SK-N-SH (cell line): ENCODE measurements around the gene FAM210B. TPM values are rescaled to one million over a fixed set of nuclear protein-coding genes. Genes with fewer than 3 reads are reported as not detected.

Experiments used
- CTCF ChIA-PET: fragments of 300-600, 350-600 bp; formaldehyde crosslinking; extraction: SDS; loops from one replicate; lab custom pipeline; 2021; lab: Yijun Ruan, JAX
- POLR2A ChIA-PET: fragments of 350-600 bp; sonication (Branson Sonifier 250); formaldehyde crosslinking; extraction: SDS; loops from one replicate; lab custom pipeline; 2020; ENCODE audit warnings: antibody characterized with exemption, inconsistent platforms; lab: Yijun Ruan, JAX
- DNase-seq: peaks from one replicate; pipeline ENCODE4 v3.0.0; 2012
- H2AFZ ChIP-seq: fragments of 200-600 bp; sonication (generic); 2 replicates; pipeline ENCODE4 v1.8.1; 2016; ENCODE audit warnings: antibody characterized with exemption, mild to moderate bottlenecking, low read depth
- H3F3A ChIP-seq: fragments of 200-600 bp; sonication (generic); replicated peaks from 2 replicates; pipeline ENCODE3; 2016; ENCODE audit warnings: antibody characterized with exemption, mild to moderate bottlenecking; ENCODE audit not compliant: insufficient read depth
- H3K27ac ChIP-seq, 2 experiments: fragments of 200-500 bp in 1 of 2; fragments of 200-600 bp in 1 of 2; sonication (Bioruptor generic) in 1 of 2; sonication (generic), shearing (Covaris generic) in 1 of 2; 2 replicates each; pipeline versions ENCODE4 v1.5.1 to v1.6.1; 2014 to 2016; ENCODE audit warnings: low read depth in 2 of 2, inconsistent platforms in 1 of 2, low read length in 1 of 2, mild to moderate bottlenecking in 1 of 2, mixed read lengths in 1 of 2
- H3K27me3 ChIP-seq: fragments of 200-600 bp; sonication (generic), shearing (Covaris generic); 2 replicates; pipeline ENCODE4 v1.6.1; 2016; ENCODE audit warnings: mixed run types; ENCODE audit not compliant: insufficient read depth
- H3K36me3 ChIP-seq, 2 experiments: fragments of 200-500 bp in 1 of 2; fragments of 200-600 bp in 1 of 2; sonication (Bioruptor generic) in 1 of 2; sonication (generic) in 1 of 2; replicated peaks in 1 of 2; 2 replicates each; pipeline versions ENCODE3 to v1.5.1; 2014 to 2016; ENCODE audit warnings: low read length in 1 of 2, mild to moderate bottlenecking in 1 of 2; ENCODE audit not compliant: insufficient read depth in 2 of 2, control insufficient read depth in 1 of 2
- H3K4me1 ChIP-seq, 2 experiments: fragments of 200-500 bp in 1 of 2; fragments of 200-600 bp in 1 of 2; sonication (Bioruptor generic) in 1 of 2; sonication (generic), shearing (Covaris generic) in 1 of 2; 2 replicates each; pipeline versions ENCODE4 v1.5.1 to v1.6.1; 2014 to 2016; ENCODE audit warnings: low read depth in 1 of 2, low read length in 1 of 2, mixed run types in 1 of 2; ENCODE audit not compliant: insufficient read depth in 2 of 2, control insufficient read depth in 1 of 2
- H3K4me2 ChIP-seq: fragments of 200-600 bp; sonication (generic), shearing (Covaris generic); 2 replicates; pipeline ENCODE4 v1.6.1; 2017; ENCODE audit warnings: mixed run types
- H3K4me3 ChIP-seq, 2 experiments: fragments of 200-500 bp in 1 of 2; fragments of 200-600 bp in 1 of 2; sonication (Bioruptor generic) in 1 of 2; sonication (generic), shearing (Covaris generic) in 1 of 2; 2 replicates each; pipeline versions ENCODE4 v1.5.1 to v1.8.1; 2014 to 2016; ENCODE audit warnings: low read depth in 2 of 2, inconsistent platforms in 1 of 2, low read length in 1 of 2, mild to moderate bottlenecking in 1 of 2, mixed read lengths in 1 of 2, moderate library complexity in 1 of 2
- H3K79me2 ChIP-seq: fragments of 200-600 bp; sonication (generic); 2 replicates; pipeline ENCODE4 v1.8.1; 2017; ENCODE audit warnings: mild to moderate bottlenecking; ENCODE audit not compliant: insufficient read depth
- H3K9ac ChIP-seq: fragments of 200-600 bp; sonication (generic); 2 replicates; pipeline ENCODE4 v1.6.1; 2017; ENCODE audit warnings: mixed run types
- H3K9me2 ChIP-seq: fragments of 200-600 bp; sonication (generic); 2 replicates; pipeline ENCODE4 v1.6.1; 2017; ENCODE audit warnings: mixed run types
- H3K9me3 ChIP-seq: fragments of 200-600 bp; sonication (generic); 2 replicates; pipeline ENCODE4 v1.6.1; 2017; ENCODE audit warnings: mixed run types, mild to moderate bottlenecking, moderate library complexity
- H4K20me1 ChIP-seq: fragments of 200-600 bp; sonication (generic); 2 replicates; pipeline ENCODE4 v1.6.1; 2017; ENCODE audit warnings: mild to moderate bottlenecking, mixed run types; ENCODE audit not compliant: insufficient read depth
- ELF1 ChIP-seq: IDR thresholded peaks from 2 replicates; pipeline ENCODE4 v1.4.0; 2012
- EP300 ChIP-seq, 2 experiments: IDR thresholded peaks; 2 replicates each; pipeline versions ENCODE4 v1.4.0 to v1.6.1; 2012; ENCODE audit warnings: borderline replicate concordance in 1 of 2, low read depth in 1 of 2, low read length in 1 of 2
- FOXJ3 ChIP-seq: sonication (generic); formaldehyde crosslinking; IDR thresholded peaks from 2 replicates; pipeline ENCODE4 v1.5.1; 2020; ENCODE audit warnings: mild to moderate bottlenecking, missing genetic modification reagents
- GABPA ChIP-seq: IDR thresholded peaks from 2 replicates; pipeline ENCODE4 v1.4.0; 2012; ENCODE audit warnings: low read depth, mild to moderate bottlenecking
- JUND ChIP-seq: IDR thresholded peaks from 2 replicates; pipeline ENCODE4 v1.4.0; 2012
- MXI1 ChIP-seq: IDR thresholded peaks from 2 replicates; pipeline ENCODE4 v1.6.1; 2012; ENCODE audit warnings: mild to moderate bottlenecking, low read depth, low read length, improper control_type of control experiment
- NFIC ChIP-seq: IDR thresholded peaks from 2 replicates; pipeline ENCODE4 v1.4.0; 2012; ENCODE audit warnings: borderline replicate concordance
- NRF1 ChIP-seq: IDR thresholded peaks from 2 replicates; pipeline ENCODE4 v1.6.1; 2012; ENCODE audit warnings: low read depth, mild to moderate bottlenecking, low read length
- PBX3 ChIP-seq: IDR thresholded peaks from 2 replicates; pipeline ENCODE4; 2012
- RFX5 ChIP-seq: IDR thresholded peaks from 2 replicates; pipeline ENCODE4 v1.6.1; 2012; ENCODE audit warnings: mild to moderate bottlenecking, improper control_type of control experiment, low read length
- SMC3 ChIP-seq: IDR thresholded peaks from 2 replicates; pipeline ENCODE4 v1.6.1; 2012; ENCODE audit warnings: low read depth, low read length, improper control_type of control experiment
- TAF1 ChIP-seq: IDR thresholded peaks from 2 replicates; pipeline ENCODE4 v1.6.1; 2012; ENCODE audit warnings: low read depth, mild to moderate bottlenecking, low read length, moderate library complexity, borderline replicate concordance
- TCF12 ChIP-seq: IDR thresholded peaks from 2 replicates; pipeline ENCODE4 v1.4.0; 2012
- TEAD4 ChIP-seq: IDR thresholded peaks from 2 replicates; pipeline ENCODE4 v1.4.0; 2012; ENCODE audit warnings: mild to moderate bottlenecking, borderline replicate concordance; ENCODE audit not compliant: insufficient read depth
- WGBS: methylation state at CpG from one replicate; pipeline ENCODE4 v1.1.6; 2017; ENCODE audit warnings: low lambda C conversion rate; 5-methylcytosine and 5-hydroxymethylcytosine counted together
- polyA plus RNA-seq, 3 experiments: library from polyadenylated mRNA; depleted of rRNA; stranded (reverse); fragments of >200 nt; gene quantifications; 2 replicates each; pipeline ENCODE4 v1.2.3, GENCODE V29; 2012
- TF ChIP-seq, protein P1 (sequence below): IDR thresholded peaks from 2 replicates; pipeline ENCODE4 v1.6.1; 2012; ENCODE audit warnings: mild to moderate bottlenecking, low read depth, low read length, moderate library complexity
- TF ChIP-seq, protein P2 (sequence below): IDR thresholded peaks from 2 replicates; pipeline ENCODE4 v1.4.0; 2012; ENCODE audit warnings: low read depth, borderline replicate concordance

Gene FAM210B
- polyA plus RNA-seq, 1 of the 3 experiments (the other 2 are of a cell fraction), result 34.6 TPM

GRCh38 chr20:56348305-56348693 is 10.5 kb upstream of the FAM210B start:
- H3F3A ChIP-seq, result no peaks in the 10 kb centered on the region
- H3K27ac ChIP-seq, result no peak overlapping the region
- H3K36me3 ChIP-seq, result no peaks in the 10 kb centered on the region
- no peaks in the 10 kb centered on the region for H3K79me2 ChIP-seq
- no peak overlapping the region for H3K9ac ChIP-seq
- no peak overlapping the region for H3K4me3 ChIP-seq
- peaks cover 0 to 6% of the 10 kb centered on the region in 2 experiments; a peak in 1 of 4 replicates for H3K4me1 ChIP-seq
- no peak overlapping the region for H2AFZ ChIP-seq
- no peak for TF ChIP-seq NFIC
- TF ChIP-seq, protein P1, sequence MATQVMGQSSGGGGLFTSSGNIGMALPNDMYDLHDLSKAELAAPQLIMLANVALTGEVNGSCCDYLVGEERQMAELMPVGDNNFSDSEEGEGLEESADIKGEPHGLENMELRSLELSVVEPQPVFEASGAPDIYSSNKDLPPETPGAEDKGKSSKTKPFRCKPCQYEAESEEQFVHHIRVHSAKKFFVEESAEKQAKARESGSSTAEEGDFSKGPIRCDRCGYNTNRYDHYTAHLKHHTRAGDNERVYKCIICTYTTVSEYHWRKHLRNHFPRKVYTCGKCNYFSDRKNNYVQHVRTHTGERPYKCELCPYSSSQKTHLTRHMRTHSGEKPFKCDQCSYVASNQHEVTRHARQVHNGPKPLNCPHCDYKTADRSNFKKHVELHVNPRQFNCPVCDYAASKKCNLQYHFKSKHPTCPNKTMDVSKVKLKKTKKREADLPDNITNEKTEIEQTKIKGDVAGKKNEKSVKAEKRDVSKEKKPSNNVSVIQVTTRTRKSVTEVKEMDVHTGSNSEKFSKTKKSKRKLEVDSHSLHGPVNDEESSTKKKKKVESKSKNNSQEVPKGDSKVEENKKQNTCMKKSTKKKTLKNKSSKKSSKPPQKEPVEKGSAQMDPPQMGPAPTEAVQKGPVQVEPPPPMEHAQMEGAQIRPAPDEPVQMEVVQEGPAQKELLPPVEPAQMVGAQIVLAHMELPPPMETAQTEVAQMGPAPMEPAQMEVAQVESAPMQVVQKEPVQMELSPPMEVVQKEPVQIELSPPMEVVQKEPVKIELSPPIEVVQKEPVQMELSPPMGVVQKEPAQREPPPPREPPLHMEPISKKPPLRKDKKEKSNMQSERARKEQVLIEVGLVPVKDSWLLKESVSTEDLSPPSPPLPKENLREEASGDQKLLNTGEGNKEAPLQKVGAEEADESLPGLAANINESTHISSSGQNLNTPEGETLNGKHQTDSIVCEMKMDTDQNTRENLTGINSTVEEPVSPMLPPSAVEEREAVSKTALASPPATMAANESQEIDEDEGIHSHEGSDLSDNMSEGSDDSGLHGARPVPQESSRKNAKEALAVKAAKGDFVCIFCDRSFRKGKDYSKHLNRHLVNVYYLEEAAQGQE, result no peak
- no peak for TF ChIP-seq EP300 (IDR thresholded peaks at IDR 0.05; ENCODE audit: borderline replicate concordance in 1 of 2, low read depth in 1 of 2, low read length in 1 of 2)
- TF ChIP-seq GABPA, result no peak
- no peak for TF ChIP-seq SMC3
- TF ChIP-seq TCF12, result no peak
- TF ChIP-seq NRF1, result no peak
- no peak for TF ChIP-seq RFX5
- TF ChIP-seq FOXJ3 (CRISPR knock-in tag), result no peak
- TF ChIP-seq TAF1, result no peak
- TF ChIP-seq JUND, result no peak
- TF ChIP-seq PBX3, result no peak
- TF ChIP-seq, protein P2, sequence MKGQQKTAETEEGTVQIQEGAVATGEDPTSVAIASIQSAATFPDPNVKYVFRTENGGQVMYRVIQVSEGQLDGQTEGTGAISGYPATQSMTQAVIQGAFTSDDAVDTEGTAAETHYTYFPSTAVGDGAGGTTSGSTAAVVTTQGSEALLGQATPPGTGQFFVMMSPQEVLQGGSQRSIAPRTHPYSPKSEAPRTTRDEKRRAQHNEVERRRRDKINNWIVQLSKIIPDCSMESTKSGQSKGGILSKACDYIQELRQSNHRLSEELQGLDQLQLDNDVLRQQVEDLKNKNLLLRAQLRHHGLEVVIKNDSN, result no peak
- no peak for TF ChIP-seq MXI1
- TF ChIP-seq TEAD4, result no peak
- TF ChIP-seq ELF1, result no peak
- H3K4me2 ChIP-seq, result no peak overlapping the region
- no peak for DNase-seq
- ChIA-PET CTCF (interaction anchor here (1.1 kb wide), 1 partner anchor 146 kb away, joined by 3 read pairs; no protein-coding TSS in a partner anchor), POLR2A (no interaction called here)
- no peaks in the 10 kb centered on the region for H3K27me3 ChIP-seq
- WGBS, result 23% methylated on average over 5 of the region's 5 CpGs
- H3K9me3 ChIP-seq, result no peaks in the 10 kb centered on the region
- H4K20me1 ChIP-seq, result no peaks in the 10 kb centered on the region
- no peaks in the 10 kb centered on the region for H3K9me2 ChIP-seq
